ENCODE data around the gene IRF3.

Gene IRF3

GRCh38 chr19:49632576-49632975 lies 33.1 kb downstream of the IRF3 start:
- no peaks in the 10 kb centered on the region for H4K20me1 ChIP-seq (ENCODE audit: insufficient read depth, low read length)
- H3K9me3 ChIP-seq (ENCODE audit: low read length): no peaks in the 10 kb centered on the region
- H3K9ac ChIP-seq (ENCODE audit: low read length): no peak overlapping the region
- H3K4me2 ChIP-seq (ENCODE audit: low read length): no peak overlapping the region
- H3K36me3 ChIP-seq (ENCODE audit: insufficient read depth, low read length): peaks cover 7% of the 10 kb centered on the region; the same call in 1 of the 2 replicates
- no peaks in the 10 kb centered on the region for H3F3A ChIP-seq (ENCODE audit: insufficient read depth, low read length)
- H3K27ac ChIP-seq (ENCODE audit: low read depth, low read length, poor library complexity, severe bottlenecking): no peak overlapping the region
- no peaks in the 10 kb centered on the region for H3K79me2 ChIP-seq (ENCODE audit: insufficient read depth, low read length)
- no peak overlapping the region for H3K4me3 ChIP-seq (ENCODE audit: low read depth, low read length, poor library complexity, severe bottlenecking)
- H3K4me1 ChIP-seq (ENCODE audit: insufficient read depth, low read length, severe bottlenecking): no peaks in the 10 kb centered on the region
- H2AFZ ChIP-seq (ENCODE audit: low read length): no peak overlapping the region
- H3K27me3 ChIP-seq (ENCODE audit: insufficient read depth, low read length): no peaks in the 10 kb centered on the region
- H3K9me2 ChIP-seq (ENCODE audit: low read depth, low read length): no peaks in the 10 kb centered on the region
- TF ChIP-seq EZH2 (IDR thresholded peaks at IDR 0.05; ENCODE audit: borderline replicate concordance, low read length): no peak
- TF ChIP-seq CTCF (IDR thresholded peaks at IDR 0.05; ENCODE audit: low read length): no peak

- Histone ChIP-seq H3K79me2 (ENCODE audit: insufficient read depth, low read length) (no peaks in the 10 kb centered on the region), H4K20me1 (ENCODE audit: insufficient read depth, low read length) (no peaks in the 10 kb centered on the region), H3K4me3 (ENCODE audit: low read depth, low read length, poor library complexity, severe bottlenecking) (no peak overlapping the region), H3K9ac (ENCODE audit: low read length) (no peak overlapping the region), H3K4me1 (ENCODE audit: insufficient read depth, low read length, severe bottlenecking) (no peaks in the 10 kb centered on the region), H3K9me3 (ENCODE audit: low read length) (no peaks in the 10 kb centered on the region), H3K36me3 (ENCODE audit: insufficient read depth, low read length) (peaks cover 14% of the 10 kb centered on the region), H2AFZ (ENCODE audit: low read length) (no peak overlapping the region), H3K9me2 (ENCODE audit: low read depth, low read length) (no peaks in the 10 kb centered on the region), H3K27ac (ENCODE audit: low read depth, low read length, poor library complexity, severe bottlenecking) (no peak overlapping the region), H3F3A (ENCODE audit: insufficient read depth, low read length) (no peaks in the 10 kb centered on the region), H3K27me3 (ENCODE audit: insufficient read depth, low read length) (no peaks in the 10 kb centered on the region), H3K4me2 (ENCODE audit: low read length) (no peak overlapping the region)
- TF ChIP-seq EZH2 (IDR thresholded peaks at IDR 0.05; ENCODE audit: borderline replicate concordance, low read length) (no peak), CTCF (IDR thresholded peaks at IDR 0.05; ENCODE audit: low read length) (no peak)
Measured at GRCh38 chr19:49631610-49632192, 34.0 kb downstream of the IRF3 start.

DNA sequence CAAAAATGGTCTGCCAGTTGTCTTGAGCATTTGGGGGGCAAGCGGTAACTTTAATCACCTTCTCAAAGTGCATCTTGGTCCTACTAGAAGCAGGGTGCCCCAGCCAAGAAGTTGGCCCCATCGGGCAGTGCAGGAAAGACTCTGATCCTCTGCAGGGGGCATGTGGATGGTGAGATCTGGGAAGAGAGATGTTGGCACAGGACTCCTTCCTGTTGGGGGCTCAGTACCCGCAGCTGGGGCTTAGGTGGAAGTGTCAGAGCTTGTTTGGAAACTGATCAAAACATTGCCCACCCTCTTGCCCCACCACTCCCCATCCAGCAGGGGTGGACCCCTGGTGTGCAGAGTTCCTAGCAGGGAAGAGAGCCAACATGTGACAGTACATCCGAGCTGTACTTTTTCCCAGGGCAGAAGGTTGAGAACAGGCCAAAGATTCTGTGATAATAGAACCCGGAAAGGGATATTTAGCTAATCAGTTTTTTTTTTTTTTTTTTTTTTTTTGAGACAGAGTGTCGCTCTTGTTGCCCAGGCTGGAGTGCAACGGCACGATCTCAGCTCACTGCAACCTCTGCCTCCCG lies 34.6 kb downstream of the IRF3 start:
- Histone ChIP-seq H3K9me2 (ENCODE audit: low read depth, low read length) (no peaks in the 10 kb centered on the region), H2AFZ (ENCODE audit: low read length) (no peak overlapping the region), H4K20me1 (ENCODE audit: insufficient read depth, low read length) (no peaks in the 10 kb centered on the region), H3K4me3 (ENCODE audit: low read depth, low read length, poor library complexity, severe bottlenecking) (no peak overlapping the region), H3K4me2 (ENCODE audit: low read length) (no peak overlapping the region), H3K27ac (ENCODE audit: low read depth, low read length, poor library complexity, severe bottlenecking) (no peak overlapping the region), H3K27me3 (ENCODE audit: insufficient read depth, low read length) (no peaks in the 10 kb centered on the region), H3F3A (ENCODE audit: insufficient read depth, low read length) (no peaks in the 10 kb centered on the region), H3K9me3 (ENCODE audit: low read length) (no peaks in the 10 kb centered on the region), H3K36me3 (ENCODE audit: insufficient read depth, low read length) (peaks cover 19% of the 10 kb centered on the region), H3K4me1 (ENCODE audit: insufficient read depth, low read length, severe bottlenecking) (no peaks in the 10 kb centered on the region), H3K79me2 (ENCODE audit: insufficient read depth, low read length) (no peaks in the 10 kb centered on the region), H3K9ac (ENCODE audit: low read length) (no peak overlapping the region)
- no peak for TF ChIP-seq EZH2 (IDR thresholded peaks at IDR 0.05; ENCODE audit: borderline replicate concordance, low read length)
- no peak for TF ChIP-seq CTCF (IDR thresholded peaks at IDR 0.05; ENCODE audit: low read length)

Measured in OCI-LY1 (cell line).